PC-3 (cell line): ENCODE measurements around the gene SLC7A4.

Experiments
- CTCF ChIP-seq: fragments of 300-600 bp; sonication (generic); conservative IDR thresholded peaks from 2 replicates; pipeline ENCODE4 v1.5.1; 2017; ENCODE audit warnings: antibody characterized with exemption, low read depth, mild to moderate bottlenecking, low read length
- EZH2 ChIP-seq: fragments of 300-600 bp; sonication (generic); IDR thresholded peaks from one replicate; pipeline ENCODE4 v1.6.1; 2017; ENCODE audit warnings: antibody characterized with exemption, mild to moderate bottlenecking, low read length; ENCODE audit not compliant: unreplicated experiment

DNA sequence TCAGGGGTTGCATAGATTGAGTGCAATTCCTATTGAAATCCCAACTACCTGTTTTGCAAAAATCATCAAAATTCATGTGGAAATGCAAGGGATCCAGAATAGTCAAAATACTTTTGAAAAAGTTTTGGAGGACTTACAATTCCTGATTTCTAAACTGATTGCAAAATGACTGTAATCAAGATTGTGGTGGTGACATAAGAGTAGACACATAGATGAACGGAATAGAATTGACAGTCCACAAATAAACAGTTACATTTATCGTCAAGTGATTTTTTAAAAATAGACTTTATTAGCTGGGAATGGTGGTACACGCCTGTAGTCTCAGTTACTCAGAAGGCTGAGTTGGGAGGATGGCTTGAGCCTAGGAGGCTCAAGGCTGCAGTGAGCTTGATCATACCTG, 2.6 kb upstream of the SLC7A4 start:
- no peak for TF ChIP-seq CTCF
- TF ChIP-seq EZH2, result no peak
